Activated naive CD8-positive, alpha-beta T cell treated with anti-CD3 and anti-CD28 coated beads, Interleukin-2, amount 10 ng/mL, durations not matched to agents 7 days and 5 days (primary cell): ENCODE measurements around the gene GART. TPM values are rescaled to one million over a fixed set of nuclear protein-coding genes. Genes with fewer than 3 reads are reported as not detected.
A peak's percentile ranks its signal among the peaks of the same experiment; 100 is the strongest.

Source experiments
- ATAC-seq: fragments of 150-1000 bp; cut with Tn5 transposase; one replicate; pipeline ENCODE4 v1.10.0; 2021; ENCODE audit warnings: low read depth, moderate library complexity
- POLR2A ChIA-PET: fragments of 350-600 bp; sonication (Branson Sonifier 250); formaldehyde crosslinking; loops from one replicate; lab custom pipeline; 2021; ENCODE audit warnings: antibody characterized with exemption; lab: Charles Lee
- DNase-seq: peaks from one replicate; pipeline ENCODE4 v3.0.0; 2021
- H3K27ac Mint-ChIP-seq: one replicate; pipeline ENCODE4 v1.8.0; 2022; ENCODE audit warnings: mild to moderate bottlenecking, mixed read lengths
- H3K27me3 Mint-ChIP-seq: one replicate; pipeline ENCODE4 v1.8.0; 2022; ENCODE audit warnings: mild to moderate bottlenecking, moderate library complexity, mixed read lengths
- H3K36me3 Mint-ChIP-seq: one replicate; pipeline ENCODE4 v1.8.0; 2021; ENCODE audit warnings: mild to moderate bottlenecking, mixed read lengths
- H3K4me1 Mint-ChIP-seq: one replicate; pipeline ENCODE4 v1.8.0; 2021; ENCODE audit warnings: mixed read lengths
- H3K4me3 Mint-ChIP-seq: one replicate; pipeline ENCODE4 v1.8.0; 2022; ENCODE audit warnings: mild to moderate bottlenecking, moderate library complexity, mixed read lengths
- H3K9me3 Mint-ChIP-seq: one replicate; pipeline ENCODE4 v1.8.0; 2021; ENCODE audit warnings: mixed read lengths
- total RNA-seq, 2 experiments: library from RNA; stranded (reverse); gene quantifications; one replicate each; pipeline ENCODE4 v1.2.3, GENCODE V29; 2021

The GART gene
- total RNA-seq, 2 experiments from 2014 or later: 102 to 117 TPM

GRCh38 chr21:33491373-33492102, 50.4 kb downstream of the GART start, which contains the start of gene DNAJC28:
Gene DNAJC28, minus strand, starts transcription at chr21:33491716. Its CDS starts 2,323 bp downstream, at chr21:33489393.
- Mint-ChIP-seq H3K4me3 (peak within 1 kb of the TSS; percentile 82), H3K9me3 (no peaks in the 10 kb centered on the region), H3K4me1 (peaks cover 8% of the 10 kb centered on the region), H3K27me3 (peaks cover 4% of the 10 kb centered on the region), H3K27ac (peak within 1 kb of the TSS; percentile 82), H3K36me3 (no peaks in the 10 kb centered on the region)
- ATAC-seq (peak; percentile 98), DNase-seq (peak; percentile 96)
- POLR2A ChIA-PET: interaction anchor here (0.6 to 3.6 kb wide), 9 partner anchors 8 to 163 kb away, joined by 3 to 95 read pairs (median 3); partner anchors contain the start of genes DONSON, GART and TMEM50B

GRCh38 chr21:33490991-33491372, 50.9 kb downstream of the GART start:
- H3K9me3 Mint-ChIP-seq: no peaks in the 10 kb centered on the region
- DNase-seq (no peak), ATAC-seq (no peak)
- peaks cover 4% of the 10 kb centered on the region for H3K27me3 Mint-ChIP-seq
- H3K27ac Mint-ChIP-seq: peak overlapping the region; percentile 82
- H3K4me1 Mint-ChIP-seq: peaks cover 6% of the 10 kb centered on the region
- POLR2A ChIA-PET: interaction anchor here (0.7 to 3.6 kb wide), 7 partner anchors 9 to 98 kb away, joined by 3 to 95 read pairs (median 4); partner anchors contain the start of genes DONSON, GART and TMEM50B
- no peaks in the 10 kb centered on the region for H3K36me3 Mint-ChIP-seq
- peak overlapping the region; percentile 82 for H3K4me3 Mint-ChIP-seq

- no peak for ATAC-seq
- Mint-ChIP-seq H3K4me1 (peaks cover 6% of the 10 kb centered on the region), H3K36me3 (no peaks in the 10 kb centered on the region), H3K27ac (no peak overlapping the region), H3K27me3 (peaks cover 7% of the 10 kb centered on the region), H3K9me3 (no peaks in the 10 kb centered on the region), H3K4me3 (no peak overlapping the region)
- no peak for DNase-seq
- POLR2A ChIA-PET: interaction anchor here (3.6 kb wide), 1 partner anchor 8 kb away, joined by 95 read pairs; the partner anchor contains the start of gene TMEM50B
Observed at GRCh38 chr21:33488936-33489335, 53.0 kb downstream of the GART start.

- H3K36me3 Mint-ChIP-seq: no peaks in the 10 kb centered on the region
- POLR2A ChIA-PET: no interaction called here
Observed at GRCh38 chr21:33487996-33488395, 53.9 kb downstream of the GART start.

GRCh38 chr21:33481314-33481943, 60.5 kb downstream of the GART start:
- DNase-seq: no peak
- peaks cover 18% of the 10 kb centered on the region for H3K4me1 Mint-ChIP-seq
- H3K4me3 Mint-ChIP-seq: peak overlapping the region; percentile 96
- no peak overlapping the region for H3K27ac Mint-ChIP-seq
- POLR2A ChIA-PET: interaction anchor here (2.9 to 4.0 kb wide), 2 partner anchors 9 to 62 kb away, joined by 33 to 95 read pairs; partner anchors contain the start of genes DNAJC28, GART and SON
- no peak for ATAC-seq
- H3K27me3 Mint-ChIP-seq: peaks cover 3% of the 10 kb centered on the region
- H3K36me3 Mint-ChIP-seq: no peaks in the 10 kb centered on the region
- H3K9me3 Mint-ChIP-seq: no peaks in the 10 kb centered on the region

More at GRCh38 chr21:33487996-33488395, 53.9 kb downstream of the GART start:
- ATAC-seq: no peak
- no peak overlapping the region for H3K27ac Mint-ChIP-seq
- H3K27me3 Mint-ChIP-seq: peaks cover 8% of the 10 kb centered on the region
- peaks cover 6% of the 10 kb centered on the region for H3K4me1 Mint-ChIP-seq
- DNase-seq: no peak
- no peak overlapping the region for H3K4me3 Mint-ChIP-seq
- H3K9me3 Mint-ChIP-seq: no peaks in the 10 kb centered on the region

GRCh38 chr21:33480481-33481103, 61.3 kb downstream of the GART start:
- H3K4me3 Mint-ChIP-seq: peak overlapping the region; percentile 96
- peaks cover 18% of the 10 kb centered on the region for H3K4me1 Mint-ChIP-seq
- peak overlapping the region; percentile 92 for H3K27ac Mint-ChIP-seq
- DNase-seq (no peak), ATAC-seq (no peak)
- H3K9me3 Mint-ChIP-seq: no peaks in the 10 kb centered on the region
- POLR2A ChIA-PET: interaction anchor here (0.7 to 4.0 kb wide), 18 partner anchors 10 to 294 kb away, joined by 3 to 95 read pairs (median 5); partner anchors contain the start of genes CRYZL1, DNAJC28, DONSON and GART
- H3K27me3 Mint-ChIP-seq: peaks cover 3% of the 10 kb centered on the region
- H3K36me3 Mint-ChIP-seq: no peaks in the 10 kb centered on the region

- Mint-ChIP-seq H3K4me3 (peak within 1 kb of the TSS; percentile 96), H3K27me3 (peaks cover 3% of the 10 kb centered on the region), H3K4me1 (peaks cover 18% of the 10 kb centered on the region), H3K36me3 (no peaks in the 10 kb centered on the region), H3K27ac (peak within 1 kb of the TSS; percentile 92), H3K9me3 (no peaks in the 10 kb centered on the region)
- peak; percentile 95 for DNase-seq
- POLR2A ChIA-PET: interaction anchor here (0.5 to 4.0 kb wide), 25 partner anchors 9 to 709 kb away, joined by 3 to 95 read pairs (median 4); partner anchors contain the start of genes CRYZL1, DNAJC28, DONSON and GART
- ATAC-seq: peak; percentile 93
Observed at GRCh38 chr21:33479679-33480480, 62.0 kb downstream of the GART start, which contains the start of gene TMEM50B. Gene TMEM50B, minus strand, starts transcription at chr21:33479974. Its CDS starts 11,089 bp downstream, at chr21:33468885.

GRCh38 chr21:33478935-33479678, 62.8 kb downstream of the GART start:
- Mint-ChIP-seq H3K4me3 (peak overlapping the region; percentile 96), H3K4me1 (peaks cover 18% of the 10 kb centered on the region), H3K9me3 (no peaks in the 10 kb centered on the region), H3K27me3 (peaks cover 3% of the 10 kb centered on the region), H3K36me3 (no peaks in the 10 kb centered on the region), H3K27ac (peak overlapping the region; percentile 87)
- peak; percentile 54 for DNase-seq
- POLR2A ChIA-PET: interaction anchor here (0.5 to 4.0 kb wide), 16 partner anchors 11 to 708 kb away, joined by 3 to 95 read pairs (median 5); partner anchors contain the start of genes CRYZL1, DNAJC28, DONSON and GART
- ATAC-seq: peak; percentile 16

GRCh38 chr21:33478182-33478581, 63.7 kb downstream of the GART start:
- POLR2A ChIA-PET: no interaction called here
- no peaks in the 10 kb centered on the region for H3K27me3 Mint-ChIP-seq

GRCh38 chr21:33477066-33477465, 64.9 kb downstream of the GART start:
- Mint-ChIP-seq H3K27me3 (no peaks in the 10 kb centered on the region), H3K9me3 (no peaks in the 10 kb centered on the region), H3K36me3 (peaks cover 4% of the 10 kb centered on the region), H3K4me3 (peak overlapping the region; percentile 42), H3K4me1 (peaks cover 18% of the 10 kb centered on the region), H3K27ac (no peak overlapping the region)
- POLR2A ChIA-PET: no interaction called here
- DNase-seq: no peak
- ATAC-seq: no peak

More at GRCh38 chr21:33478182-33478581, 63.7 kb downstream of the GART start:
- Mint-ChIP-seq H3K9me3 (no peaks in the 10 kb centered on the region), H3K36me3 (peaks cover 4% of the 10 kb centered on the region), H3K27ac (peak overlapping the region; percentile 87), H3K4me3 (peak overlapping the region; percentile 96), H3K4me1 (peaks cover 18% of the 10 kb centered on the region)
- DNase-seq (no peak), ATAC-seq (no peak)

- Mint-ChIP-seq H3K9me3 (no peaks in the 10 kb centered on the region), H3K27ac (no peak overlapping the region), H3K36me3 (peaks cover 4% of the 10 kb centered on the region), H3K4me1 (peaks cover 7% of the 10 kb centered on the region), H3K4me3 (no peak overlapping the region), H3K27me3 (no peaks in the 10 kb centered on the region)
- ATAC-seq: no peak
- POLR2A ChIA-PET: interaction anchor here (0.6 to 0.7 kb wide), 2 partner anchors 28 to 661 kb away, joined by 3 to 5 read pairs; no protein-coding TSS in a partner anchor
- DNase-seq: no peak
Observed at GRCh38 chr21:33473344-33473743, 68.6 kb downstream of the GART start.
